Measurements from ENCODE around the gene GCFC2. TPM values are rescaled to one million over a fixed set of nuclear protein-coding genes. Genes with fewer than 3 reads are reported as not detected.

Gene GCFC2
- total RNA-seq, 1 experiment from 2014 or later = 20.1 TPM

DNA sequence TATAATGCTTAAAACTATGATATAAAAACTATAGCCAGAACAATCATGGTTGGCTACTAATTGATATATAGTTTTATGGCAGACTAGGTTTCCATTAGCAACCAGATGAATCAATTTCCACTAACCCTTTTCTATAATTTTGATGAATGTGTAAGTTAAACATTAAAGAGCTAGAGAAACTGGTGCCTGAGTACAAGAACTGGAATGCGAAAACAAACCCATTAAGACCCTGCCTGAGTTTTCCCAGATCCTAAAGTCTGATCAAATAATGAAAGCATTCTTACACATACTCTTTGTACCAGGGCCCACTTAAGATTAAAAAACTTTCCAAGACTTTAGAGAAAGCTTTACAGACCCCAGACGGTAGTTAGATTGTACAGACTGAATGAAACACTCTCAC, 42.8 kb downstream of the GCFC2 start:
- H3K36me3 ChIP-seq (ENCODE audit: control insufficient read depth in 1 of 2, insufficient read depth in 2 of 2, low read length in 2 of 2) = peaks cover 17 to 20% of the 10 kb centered on the region in 2 experiments; a peak in 3 of 4 replicates
- no peaks in the 10 kb centered on the region for H3K79me2 ChIP-seq (ENCODE audit: insufficient read depth, low read length)
- H3K9me2 ChIP-seq (ENCODE audit: insufficient read depth) = no peaks in the 10 kb centered on the region
- no peak overlapping the region for H3K4me3 ChIP-seq (replicated peaks in 1 of 2; ENCODE audit: low read depth in 1 of 2, low read length in 2 of 2)
- no peaks in the 10 kb centered on the region for H4K20me1 ChIP-seq (ENCODE audit: insufficient read depth)
- ATAC-seq (no peak), DNase-seq (ENCODE audit: low read depth, low spot score) (no peak)
- no peaks in the 10 kb centered on the region for H3K4me1 ChIP-seq (ENCODE audit: control insufficient read depth in 1 of 2, insufficient read depth in 2 of 2, low read length in 2 of 2)
- H2AFZ ChIP-seq (ENCODE audit: low read depth, low read length, poor library complexity, severe bottlenecking) = no peak overlapping the region
- no TSS peak for BruUV-seq (replicated peaks)
- ChIA-PET RAD21 (ENCODE audit: low non-redundant PET in 1 of 2, low total read pairs in 2 of 2, uncharacterized antibody in 2 of 2, unreplicated experiment in 2 of 2) (no interaction called here), POLR2A (no interaction called here), CTCF (interaction anchor here (1.0 to 2.2 kb wide), 2 partner anchors 9 to 21 kb away, joined by 3 to 9 read pairs; partner anchors contain the start of gene MRPL19)
- no peaks in the 10 kb centered on the region for H3K27me3 ChIP-seq (ENCODE audit: insufficient read depth, low read length)
- TF ChIP-seq ZFX (IDR thresholded peaks at IDR 0.05) (no peak), ZNF274 (IDR thresholded peaks at IDR 0.05; ENCODE audit: low read depth, low read length) (no peak), YY1 (IDR thresholded peaks at IDR 0.05; ENCODE audit: extremely low read depth, insufficient replicate concordance, low read depth, low read length) (no peak), RAD21 (IDR thresholded peaks at IDR 0.05; ENCODE audit: low read depth) (no peak), SRF (IDR thresholded peaks at IDR 0.05; ENCODE audit: low read depth) (no peak), SP1 (IDR thresholded peaks at IDR 0.05; ENCODE audit: low read depth) (no peak)
- no peak overlapping the region for H3K9ac ChIP-seq (ENCODE audit: low read length)
- intact Hi-C loops (cut with micrococcal nuclease) = no loop called here
- no peak overlapping the region for H3K4me2 ChIP-seq (ENCODE audit: low read length)
- no peak overlapping the region for H3K27ac ChIP-seq (ENCODE audit: low read depth, low read length)
- H3K9me3 ChIP-seq (ENCODE audit: control insufficient read depth in 1 of 2, insufficient read depth in 1 of 2, low read depth in 1 of 2, low read length in 2 of 2) = no peaks in the 10 kb centered on the region

DNA sequence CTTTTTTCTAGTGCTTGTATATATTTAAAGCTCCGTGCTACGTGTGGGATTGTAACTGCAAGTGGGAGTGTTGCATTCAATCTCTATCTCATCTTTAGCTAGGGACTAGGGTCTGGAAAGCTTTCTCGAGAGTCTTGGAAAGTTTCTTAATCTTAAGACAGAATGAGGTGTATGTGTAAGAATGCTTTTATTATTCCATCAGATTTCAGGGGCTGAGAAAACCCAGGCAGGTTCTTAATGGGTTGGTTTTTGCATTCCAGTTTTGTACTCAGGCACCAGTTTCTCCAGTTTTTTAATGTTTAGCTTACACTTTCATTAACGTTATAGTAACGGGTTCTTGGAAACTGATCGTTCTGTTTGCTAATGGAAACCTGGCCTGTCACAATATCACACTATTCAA, 43.8 kb downstream of the GCFC2 start:
- RAD21 ChIA-PET (ENCODE audit: low non-redundant PET in 1 of 2, low total read pairs in 2 of 2, uncharacterized antibody in 2 of 2, unreplicated experiment in 2 of 2) = no interaction called here
- CTCF ChIA-PET = no interaction called here
- ATAC-seq (no peak), DNase-seq (ENCODE audit: low read depth, low spot score) (no peak)
- POLR2A ChIA-PET = interaction anchor here (0.5 kb wide), 1 partner anchor 42 kb away, joined by 3 read pairs; no protein-coding TSS in a partner anchor
- no peak overlapping the region for H2AFZ ChIP-seq (ENCODE audit: low read depth, low read length, poor library complexity, severe bottlenecking)
- H4K20me1 ChIP-seq (ENCODE audit: insufficient read depth) = 0 out of 2 replicates have a peak, but pooled peaks cover 4% of the 10 kb centered on the region
- no peaks in the 10 kb centered on the region for H3K4me1 ChIP-seq (ENCODE audit: control insufficient read depth in 1 of 2, insufficient read depth in 2 of 2, low read length in 2 of 2)
- no peak overlapping the region for H3K9ac ChIP-seq (ENCODE audit: low read length)
- H3K36me3 ChIP-seq (ENCODE audit: control insufficient read depth in 1 of 2, insufficient read depth in 2 of 2, low read length in 2 of 2) = peaks cover 19 to 21% of the 10 kb centered on the region in 2 experiments; a peak in 3 of 4 replicates
- H3K9me2 ChIP-seq (ENCODE audit: insufficient read depth) = no peaks in the 10 kb centered on the region
- BruUV-seq (replicated peaks) = no TSS peak
- H3K27ac ChIP-seq (ENCODE audit: low read depth, low read length) = no peak overlapping the region
- no peaks in the 10 kb centered on the region for H3K9me3 ChIP-seq (ENCODE audit: control insufficient read depth in 1 of 2, insufficient read depth in 1 of 2, low read depth in 1 of 2, low read length in 2 of 2)
- intact Hi-C loops (cut with micrococcal nuclease) = no loop called here
- H3K4me3 ChIP-seq (replicated peaks in 1 of 2; ENCODE audit: low read depth in 1 of 2, low read length in 2 of 2) = no peak overlapping the region
- no peaks in the 10 kb centered on the region for H3K79me2 ChIP-seq (ENCODE audit: insufficient read depth, low read length)
- H3K4me2 ChIP-seq (ENCODE audit: low read length) = no peak overlapping the region
- H3K27me3 ChIP-seq (ENCODE audit: insufficient read depth, low read length) = no peaks in the 10 kb centered on the region
- TF ChIP-seq SIN3A (IDR thresholded peaks at IDR 0.05; ENCODE audit: low read depth) (no peak), EZH2phosphoT487 (IDR thresholded peaks at IDR 0.05; ENCODE audit: borderline replicate concordance) (no peak), EZH2 (IDR thresholded peaks at IDR 0.05) (no peak), EGR1 (IDR thresholded peaks at IDR 0.05; ENCODE audit: low read depth) (no peak), CBX3 (IDR thresholded peaks at IDR 0.05; ENCODE audit: low read depth) (no peak), YY1 (IDR thresholded peaks at IDR 0.05; ENCODE audit: extremely low read depth, insufficient replicate concordance, low read depth, low read length) (no peak), ZNF274 (IDR thresholded peaks at IDR 0.05; ENCODE audit: low read depth, low read length) (no peak), ELF1 (IDR thresholded peaks at IDR 0.05; ENCODE audit: borderline replicate concordance, low read depth) (no peak), TCF7L2 (IDR thresholded peaks at IDR 0.05; ENCODE audit: borderline replicate concordance, extremely low read depth, insufficient read depth, insufficient read length) (no peak), POLR2A (IDR thresholded peaks at IDR 0.05; ENCODE audit: borderline replicate concordance, extremely low read depth, insufficient read depth, insufficient read length) (no peak), POLR2AphosphoS5 (IDR thresholded peaks at IDR 0.05; ENCODE audit: low read depth, low read length) (no peak), RAD21 (IDR thresholded peaks at IDR 0.05; ENCODE audit: low read depth) (no peak)
- TF ChIP-seq, protein P1, sequence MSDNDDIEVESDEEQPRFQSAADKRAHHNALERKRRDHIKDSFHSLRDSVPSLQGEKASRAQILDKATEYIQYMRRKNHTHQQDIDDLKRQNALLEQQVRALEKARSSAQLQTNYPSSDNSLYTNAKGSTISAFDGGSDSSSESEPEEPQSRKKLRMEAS (IDR thresholded peaks at IDR 0.05) = no peak
- TF ChIP-seq, protein P2, sequence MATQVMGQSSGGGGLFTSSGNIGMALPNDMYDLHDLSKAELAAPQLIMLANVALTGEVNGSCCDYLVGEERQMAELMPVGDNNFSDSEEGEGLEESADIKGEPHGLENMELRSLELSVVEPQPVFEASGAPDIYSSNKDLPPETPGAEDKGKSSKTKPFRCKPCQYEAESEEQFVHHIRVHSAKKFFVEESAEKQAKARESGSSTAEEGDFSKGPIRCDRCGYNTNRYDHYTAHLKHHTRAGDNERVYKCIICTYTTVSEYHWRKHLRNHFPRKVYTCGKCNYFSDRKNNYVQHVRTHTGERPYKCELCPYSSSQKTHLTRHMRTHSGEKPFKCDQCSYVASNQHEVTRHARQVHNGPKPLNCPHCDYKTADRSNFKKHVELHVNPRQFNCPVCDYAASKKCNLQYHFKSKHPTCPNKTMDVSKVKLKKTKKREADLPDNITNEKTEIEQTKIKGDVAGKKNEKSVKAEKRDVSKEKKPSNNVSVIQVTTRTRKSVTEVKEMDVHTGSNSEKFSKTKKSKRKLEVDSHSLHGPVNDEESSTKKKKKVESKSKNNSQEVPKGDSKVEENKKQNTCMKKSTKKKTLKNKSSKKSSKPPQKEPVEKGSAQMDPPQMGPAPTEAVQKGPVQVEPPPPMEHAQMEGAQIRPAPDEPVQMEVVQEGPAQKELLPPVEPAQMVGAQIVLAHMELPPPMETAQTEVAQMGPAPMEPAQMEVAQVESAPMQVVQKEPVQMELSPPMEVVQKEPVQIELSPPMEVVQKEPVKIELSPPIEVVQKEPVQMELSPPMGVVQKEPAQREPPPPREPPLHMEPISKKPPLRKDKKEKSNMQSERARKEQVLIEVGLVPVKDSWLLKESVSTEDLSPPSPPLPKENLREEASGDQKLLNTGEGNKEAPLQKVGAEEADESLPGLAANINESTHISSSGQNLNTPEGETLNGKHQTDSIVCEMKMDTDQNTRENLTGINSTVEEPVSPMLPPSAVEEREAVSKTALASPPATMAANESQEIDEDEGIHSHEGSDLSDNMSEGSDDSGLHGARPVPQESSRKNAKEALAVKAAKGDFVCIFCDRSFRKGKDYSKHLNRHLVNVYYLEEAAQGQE (IDR thresholded peaks at IDR 0.05; ENCODE audit: low read depth) = no peak

Data from HCT116 (cell line).